A172 (cell line): ENCODE measurements around the gene ADAM17. TPM values are rescaled to one million over a fixed set of nuclear protein-coding genes. Genes with fewer than 3 reads are reported as not detected.
"Not testable (repeated sequence)": the region's sequence is repeated elsewhere in the genome, so short reads cannot be mapped to it uniquely, and the experiment has no call there.

Source experiments
- DNase-seq: peaks from one replicate; pipeline ENCODE4 v3.0.0-alpha.2; 2015; ENCODE audit warnings: low spot score
- total RNA-seq: library from RNA; depleted of rRNA; stranded (reverse); fragments of >200 nt; shearing (Covaris generic); gene quantifications from 2 replicates; pipeline ENCODE4 v1.2.3, GENCODE V29; 2014

The ADAM17 gene
- total RNA-seq, 1 experiment from 2014 or later = 71.3 TPM

GRCh38 chr2:9565436-9566153 is 10.0 kb upstream of the ADAM17 start:
- DNase-seq = peak; percentile 98

- no peak for DNase-seq
These were observed 5.0 kb upstream of the ADAM17 start for GRCh38 chr2:9560628-9561027.

- DNase-seq = peak; percentile 87
These were observed 3.3 kb upstream of the ADAM17 start for GRCh38 chr2:9558948-9559381.

- DNase-seq = peak; percentile 36
These were observed 602 bp upstream of the ADAM17 start for GRCh38 chr2:9556121-9556743.

GRCh38 chr2:9554921-9555296 is 721 bp downstream of the ADAM17 start:
- DNase-seq = peak; percentile 76

GRCh38 chr2:9552219-9553178 is 3.1 kb downstream of the ADAM17 start:
- peak; percentile 59 for DNase-seq

GRCh38 chr2:9550859-9551391 is 4.7 kb downstream of the ADAM17 start:
- not testable (repeated sequence) for DNase-seq

- DNase-seq = no peak
These were observed 6.2 kb downstream of the ADAM17 start for GRCh38 chr2:9549420-9549819.

- no peak for DNase-seq
These were observed 7.1 kb downstream of the ADAM17 start for GRCh38 chr2:9548506-9548905.

GRCh38 chr2:9547262-9547991 is 8.2 kb downstream of the ADAM17 start:
- DNase-seq = peak; percentile 53

GRCh38 chr2:9545502-9545901 is 10.1 kb downstream of the ADAM17 start:
- no peak for DNase-seq

GRCh38 chr2:9543557-9543956 is 12.1 kb downstream of the ADAM17 start:
- DNase-seq = no peak

GRCh38 chr2:9539531-9539930 is 16.1 kb downstream of the ADAM17 start:
- DNase-seq = no peak

GRCh38 chr2:9538000-9538507 is 17.6 kb downstream of the ADAM17 start:
- peak; percentile 59 for DNase-seq

- no peak for DNase-seq
These were observed 19.1 kb downstream of the ADAM17 start for GRCh38 chr2:9536504-9536903.

GRCh38 chr2:9535177-9535576 is 20.5 kb downstream of the ADAM17 start:
- no peak for DNase-seq

- DNase-seq = no peak
These were observed 22.0 kb downstream of the ADAM17 start for GRCh38 chr2:9533663-9534062.

GRCh38 chr2:9532421-9532820 is 23.2 kb downstream of the ADAM17 start:
- no peak for DNase-seq

- no peak for DNase-seq
These were observed 27.4 kb downstream of the ADAM17 start for GRCh38 chr2:9527995-9528787.

- DNase-seq = no peak
These were observed 30.4 kb downstream of the ADAM17 start for GRCh38 chr2:9525266-9525665.
